Measurements from ENCODE around the gene GPC6. TPM values are rescaled to one million over a fixed set of nuclear protein-coding genes. Genes with fewer than 3 reads are reported as not detected.
A peak's percentile ranks its signal among the peaks of the same experiment; 100 is the strongest.

GPC6 gene
- total RNA-seq, 3 donors from 2014 or later (not counting 1 experiment from before 2014, with no cell fraction given): not detected

GRCh38 chr13:94330552-94331071 is 1104.0 kb downstream of the GPC6 start:
- peaks cover 7% of the 10 kb centered on the region for H3K36me3 Mint-ChIP-seq
- peak in 1 of 2 donors; percentile 64 for DNase-seq
- H3K9me3 ChIP-seq (ENCODE audit: control insufficient read depth, insufficient read depth, low read length): peaks cover 10% of the 10 kb centered on the region
- H3K4me1 ChIP-seq (ENCODE audit: control insufficient read depth, insufficient read depth, low read length): peaks cover 27% of the 10 kb centered on the region
- peak overlapping the region; percentile 2 for H3K4me3 Mint-ChIP-seq
- no peaks in the 10 kb centered on the region for H3K36me3 ChIP-seq (ENCODE audit: control insufficient read depth, insufficient read depth, low read length)
- H3K4me1 Mint-ChIP-seq: peaks cover 40 to 45% of the 10 kb centered on the region in 2 donors
- H3K4me3 ChIP-seq (ENCODE audit: low read length): no peak overlapping the region
- H3K27ac ChIP-seq (ENCODE audit: low read length): no peak overlapping the region
- peaks cover 2 to 7% of the 10 kb centered on the region in 2 donors for H3K9me3 Mint-ChIP-seq
- WGBS (ENCODE audit: insufficient coverage): 91% methylated on average over 1 of the region's 3 CpGs
- no peaks in the 10 kb centered on the region for H3K27me3 Mint-ChIP-seq (ENCODE audit: low read depth in 2 of 2)
- no peak for ATAC-seq
- no peaks in the 10 kb centered on the region for H3K27me3 ChIP-seq (ENCODE audit: control insufficient read depth, insufficient read depth, low read length)
- H3K27ac Mint-ChIP-seq: no peak overlapping the region
- intact Hi-C loops (cut with micrococcal nuclease): no loop called here
- no peak for TF ChIP-seq CTCF (IDR thresholded peaks at IDR 0.05)

GRCh38 chr13:94331281-94331680 is 1104.7 kb downstream of the GPC6 start:
- Histone ChIP-seq H3K9me3 (ENCODE audit: control insufficient read depth, insufficient read depth, low read length) (peaks cover 8% of the 10 kb centered on the region), H3K36me3 (ENCODE audit: control insufficient read depth, insufficient read depth, low read length) (no peaks in the 10 kb centered on the region), H3K27me3 (ENCODE audit: control insufficient read depth, insufficient read depth, low read length) (no peaks in the 10 kb centered on the region), H3K4me3 (ENCODE audit: low read length) (no peak overlapping the region), H3K27ac (ENCODE audit: low read length) (no peak overlapping the region), H3K4me1 (ENCODE audit: control insufficient read depth, insufficient read depth, low read length) (peaks cover 25% of the 10 kb centered on the region)
- intact Hi-C loops (cut with micrococcal nuclease): no loop called here
- 95% methylated on average over 3 of the region's 3 CpGs for WGBS (ENCODE audit: insufficient coverage)
- Mint-ChIP-seq H3K4me1 (peaks cover 35 to 38% of the 10 kb centered on the region in 2 donors), H3K27me3 (ENCODE audit: low read depth in 2 of 2) (no peaks in the 10 kb centered on the region), H3K27ac (no peak overlapping the region), H3K4me3 (no peak overlapping the region), H3K9me3 (peaks cover 2 to 7% of the 10 kb centered on the region in 2 donors), H3K36me3 (peaks cover 7% of the 10 kb centered on the region)
- TF ChIP-seq CTCF (IDR thresholded peaks at IDR 0.05): no peak
- no peak for DNase-seq
- no peak for ATAC-seq

- no peak overlapping the region for H3K27ac Mint-ChIP-seq
- Histone ChIP-seq H3K9me3 (ENCODE audit: control insufficient read depth, insufficient read depth, low read length) (no peaks in the 10 kb centered on the region), H3K27me3 (ENCODE audit: control insufficient read depth, insufficient read depth, low read length) (no peaks in the 10 kb centered on the region), H3K4me1 (ENCODE audit: control insufficient read depth, insufficient read depth, low read length) (peaks cover 17% of the 10 kb centered on the region), H3K4me3 (ENCODE audit: low read length) (no peak overlapping the region), H3K36me3 (ENCODE audit: control insufficient read depth, insufficient read depth, low read length) (no peaks in the 10 kb centered on the region), H3K27ac (ENCODE audit: low read length) (no peak overlapping the region)
- peaks cover under 1% of the 10 kb centered on the region for H3K36me3 Mint-ChIP-seq
- ATAC-seq (no peak), DNase-seq (no peak)
- WGBS (ENCODE audit: insufficient coverage): 94% methylated on average over 10 of the region's 10 CpGs
- H3K27me3 Mint-ChIP-seq (ENCODE audit: low read depth in 2 of 2): no peaks in the 10 kb centered on the region
- no peak for TF ChIP-seq CTCF (IDR thresholded peaks at IDR 0.05)
- intact Hi-C loops (cut with micrococcal nuclease): no loop called here
- no peak overlapping the region for H3K4me3 Mint-ChIP-seq
- peaks cover 23 to 26% of the 10 kb centered on the region in 2 donors for H3K4me1 Mint-ChIP-seq
- H3K9me3 Mint-ChIP-seq: no peaks in the 10 kb centered on the region
Observed at GRCh38 chr13:94332359-94333096, 1105.9 kb downstream of the GPC6 start.

All from natural killer cell (primary cell).